Measurements from ENCODE around the gene MPHOSPH9.
A peak's percentile ranks its signal among the peaks of the same experiment; 100 is the strongest.

MPHOSPH9 gene

DNA sequence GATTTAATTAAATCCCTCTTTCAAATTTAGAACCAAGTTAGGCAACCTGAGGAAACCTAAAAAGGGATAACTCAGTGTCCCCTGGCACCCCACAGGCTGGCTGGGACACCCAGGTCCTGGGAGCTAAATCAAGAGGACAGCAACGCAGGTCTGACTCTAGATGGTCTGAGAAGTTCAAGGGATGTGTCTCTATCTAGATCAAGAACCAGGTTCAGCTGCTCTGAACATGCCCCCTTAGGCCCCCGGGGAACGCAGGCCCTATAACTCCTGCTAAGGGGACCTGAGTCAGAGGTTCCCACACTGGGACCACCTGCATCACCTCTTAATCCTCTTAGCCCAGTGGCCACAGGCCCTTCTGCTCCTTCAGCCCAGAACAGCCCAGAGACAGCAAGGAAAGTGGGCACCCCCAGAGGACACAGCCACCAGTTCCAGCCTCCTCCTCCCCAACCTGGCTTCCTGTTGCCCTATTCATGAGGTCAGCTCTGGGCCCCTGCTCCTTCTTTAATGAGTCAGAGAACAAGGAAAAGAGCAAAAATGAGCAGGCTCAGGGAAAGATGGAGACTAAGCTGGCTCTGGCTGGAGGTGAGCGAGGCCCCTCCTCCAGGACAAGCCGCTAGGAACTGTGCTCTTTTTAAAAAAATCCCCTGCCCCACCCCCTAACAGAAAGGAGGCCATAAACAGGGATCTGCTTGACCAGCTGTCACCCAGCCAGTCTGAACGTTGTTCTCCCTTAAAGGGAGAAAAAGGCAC lies 92.8 kb downstream of the MPHOSPH9 start:
- TF ChIP-seq, protein P1, sequence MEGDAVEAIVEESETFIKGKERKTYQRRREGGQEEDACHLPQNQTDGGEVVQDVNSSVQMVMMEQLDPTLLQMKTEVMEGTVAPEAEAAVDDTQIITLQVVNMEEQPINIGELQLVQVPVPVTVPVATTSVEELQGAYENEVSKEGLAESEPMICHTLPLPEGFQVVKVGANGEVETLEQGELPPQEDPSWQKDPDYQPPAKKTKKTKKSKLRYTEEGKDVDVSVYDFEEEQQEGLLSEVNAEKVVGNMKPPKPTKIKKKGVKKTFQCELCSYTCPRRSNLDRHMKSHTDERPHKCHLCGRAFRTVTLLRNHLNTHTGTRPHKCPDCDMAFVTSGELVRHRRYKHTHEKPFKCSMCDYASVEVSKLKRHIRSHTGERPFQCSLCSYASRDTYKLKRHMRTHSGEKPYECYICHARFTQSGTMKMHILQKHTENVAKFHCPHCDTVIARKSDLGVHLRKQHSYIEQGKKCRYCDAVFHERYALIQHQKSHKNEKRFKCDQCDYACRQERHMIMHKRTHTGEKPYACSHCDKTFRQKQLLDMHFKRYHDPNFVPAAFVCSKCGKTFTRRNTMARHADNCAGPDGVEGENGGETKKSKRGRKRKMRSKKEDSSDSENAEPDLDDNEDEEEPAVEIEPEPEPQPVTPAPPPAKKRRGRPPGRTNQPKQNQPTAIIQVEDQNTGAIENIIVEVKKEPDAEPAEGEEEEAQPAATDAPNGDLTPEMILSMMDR (IDR thresholded peaks at IDR 0.05), result no peak
- TF ChIP-seq ZFX (IDR thresholded peaks at IDR 0.05; ENCODE audit: borderline replicate concordance), result no peak

DNA sequence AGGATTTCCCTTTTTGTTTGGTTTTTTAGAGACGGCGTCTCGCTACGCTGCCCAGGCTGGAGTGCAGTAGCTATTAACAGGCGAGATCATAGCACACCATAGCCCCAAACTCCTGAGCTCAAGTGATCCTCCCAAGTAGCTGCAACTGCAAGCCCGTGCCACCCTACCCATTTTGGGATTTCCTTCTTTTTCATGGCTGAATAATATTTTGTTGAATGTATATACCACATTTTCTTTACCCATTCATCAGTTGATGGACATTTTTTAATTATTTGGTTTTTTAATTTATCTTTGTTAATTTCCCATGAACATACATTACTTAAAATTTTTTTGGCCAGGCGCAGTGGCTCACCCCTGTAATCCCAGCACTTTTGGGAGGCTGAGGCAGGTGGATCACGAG lies 97.3 kb downstream of the MPHOSPH9 start:
- TF ChIP-seq, protein P1 (IDR thresholded peaks at IDR 0.05), result no peak
- TF ChIP-seq ZFX (IDR thresholded peaks at IDR 0.05; ENCODE audit: borderline replicate concordance), result no peak
- no peak overlapping the region for H3K27ac ChIP-seq

More for the DNA sequence above, 92.8 kb downstream of the MPHOSPH9 start:
- no peak overlapping the region for H3K27ac ChIP-seq

DNA sequence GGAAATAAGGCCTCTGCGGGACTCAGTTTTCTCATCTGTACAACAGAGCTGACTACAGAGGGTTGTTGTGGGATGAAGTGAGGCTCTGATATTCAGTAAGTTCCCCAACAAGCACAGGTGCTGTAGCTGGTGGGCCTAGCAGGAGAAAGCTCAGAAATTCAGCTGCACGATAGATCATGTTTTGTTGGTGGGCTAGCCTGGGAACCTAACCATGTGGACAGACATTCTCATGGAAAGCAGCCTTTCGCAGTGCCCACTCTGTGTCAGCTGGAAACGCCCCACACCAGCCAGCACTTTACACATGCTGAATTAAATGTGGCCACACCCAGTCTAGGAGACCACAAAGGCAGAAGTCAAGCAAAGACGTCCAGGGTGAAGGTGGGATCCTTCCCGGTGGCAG lies 98.1 kb downstream of the MPHOSPH9 start:
- TF ChIP-seq ZFX (IDR thresholded peaks at IDR 0.05; ENCODE audit: borderline replicate concordance), result no peak
- TF ChIP-seq, protein P1 (IDR thresholded peaks at IDR 0.05), result no peak
- no peak overlapping the region for H3K27ac ChIP-seq

DNA sequence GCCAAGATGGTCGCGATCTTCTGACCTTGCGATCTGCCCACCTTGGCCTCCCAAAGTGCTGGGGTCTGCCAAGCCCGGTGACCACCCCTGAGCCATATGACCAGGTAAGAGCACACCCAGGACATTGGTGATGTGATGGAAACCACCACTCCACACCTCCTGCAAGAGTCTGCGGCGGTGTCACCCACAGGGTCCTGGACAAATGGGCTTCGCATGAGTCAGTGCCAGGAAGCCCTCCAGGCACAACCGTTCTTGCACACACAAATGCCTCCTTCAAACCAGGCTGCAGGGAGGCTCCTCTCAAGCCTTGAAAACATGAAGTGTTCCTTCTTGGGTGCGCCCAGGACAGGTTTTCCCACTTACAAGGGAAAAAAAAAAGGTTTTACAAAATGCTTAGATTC lies 98.7 kb downstream of the MPHOSPH9 start:
- TF ChIP-seq ZFX (IDR thresholded peaks at IDR 0.05; ENCODE audit: borderline replicate concordance), result no peak
- TF ChIP-seq, protein P1 (IDR thresholded peaks at IDR 0.05), result no peak
- H3K27ac ChIP-seq, result no peak overlapping the region

DNA sequence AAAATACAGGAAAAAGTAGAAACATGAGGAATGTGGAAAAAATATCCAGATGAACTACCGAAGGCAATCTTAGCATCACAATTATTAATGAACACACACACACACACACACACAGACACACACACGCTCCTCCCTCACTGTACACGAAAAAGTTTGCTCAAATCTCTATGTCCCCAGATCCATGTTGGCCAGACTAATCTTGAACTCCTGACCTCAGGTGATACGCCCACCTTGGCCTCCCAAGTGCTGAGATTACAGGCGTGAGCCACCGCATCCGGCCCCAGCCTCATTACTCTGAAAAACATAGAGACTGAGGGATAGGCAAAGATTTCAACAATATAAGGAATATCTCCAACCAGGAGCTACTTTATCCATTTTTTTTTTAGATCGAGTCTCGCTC lies 99.2 kb downstream of the MPHOSPH9 start:
- no peak overlapping the region for H3K27ac ChIP-seq
- TF ChIP-seq, protein P1 (IDR thresholded peaks at IDR 0.05), result no peak
- no peak for TF ChIP-seq ZFX (IDR thresholded peaks at IDR 0.05; ENCODE audit: borderline replicate concordance)

DNA sequence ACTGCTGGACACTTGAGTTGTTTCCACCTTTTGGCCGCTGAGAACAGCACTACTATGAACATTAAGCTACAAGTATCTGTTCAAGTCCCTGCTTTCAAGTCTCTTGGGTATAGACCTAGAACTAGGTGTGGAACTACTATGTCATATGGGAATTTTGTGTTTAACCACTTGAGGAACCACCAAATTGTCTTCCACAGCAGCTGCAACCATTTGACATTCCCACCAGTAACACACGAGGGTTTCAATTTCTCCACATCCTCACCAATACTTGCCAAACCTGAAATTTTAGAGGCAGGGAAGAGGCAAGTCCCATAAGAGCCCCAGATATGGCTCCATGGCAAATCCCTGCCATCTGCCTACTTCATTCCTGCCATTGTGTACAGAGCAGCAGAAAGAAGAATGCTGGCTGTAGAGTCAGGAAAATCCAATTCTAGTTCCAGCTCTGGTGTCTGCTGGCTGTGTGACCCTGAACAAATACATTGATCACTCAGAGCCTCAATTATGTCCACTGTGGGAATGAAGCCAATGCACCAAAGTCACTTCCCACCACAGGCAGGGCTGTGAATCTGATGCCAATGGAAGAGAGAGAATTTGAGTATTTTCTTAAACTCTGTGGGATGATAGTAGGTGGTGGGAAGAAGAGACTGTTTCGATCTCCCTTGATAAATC lies 99.9 kb downstream of the MPHOSPH9 start:
- H3K27ac ChIP-seq, result peak overlapping the region; percentile 75
- TF ChIP-seq, protein P1 (IDR thresholded peaks at IDR 0.05), result no peak
- TF ChIP-seq ZFX (IDR thresholded peaks at IDR 0.05; ENCODE audit: borderline replicate concordance), result no peak

DNA sequence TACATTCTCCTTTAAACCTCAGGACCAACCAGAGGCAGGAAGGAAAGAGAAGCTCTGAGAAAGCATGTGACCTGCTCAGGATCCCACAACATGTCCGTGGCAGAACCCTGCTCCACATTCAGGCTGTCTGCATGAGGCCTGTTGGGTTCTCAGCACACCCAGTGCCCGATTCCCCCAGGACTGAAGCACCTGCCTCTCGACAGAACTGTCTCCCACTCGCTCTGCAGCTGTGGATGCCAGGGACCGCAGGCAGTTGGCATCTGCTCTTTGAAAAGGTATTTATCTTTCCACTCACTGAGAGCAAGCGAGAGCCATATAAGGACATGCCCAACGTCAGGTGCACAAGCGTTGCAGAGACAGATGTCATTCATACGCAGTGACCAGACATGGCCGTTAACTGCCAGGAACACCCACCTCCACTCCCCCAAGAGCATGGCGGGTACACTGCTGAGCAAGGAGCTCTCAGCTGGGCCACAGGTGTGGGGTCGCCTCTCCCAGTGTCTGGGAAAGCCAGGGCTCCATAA lies 101.0 kb downstream of the MPHOSPH9 start:
- H3K27ac ChIP-seq, result peak overlapping the region; percentile 75
- TF ChIP-seq ZFX (IDR thresholded peaks at IDR 0.05; ENCODE audit: borderline replicate concordance), result no peak
- TF ChIP-seq, protein P1 (IDR thresholded peaks at IDR 0.05), result no peak

Data from 22Rv1 (cell line).